Kidney (tissue), 14 donors: ENCODE results near the gene SLC52A3. TPM values are rescaled to one million over a fixed set of nuclear protein-coding genes. Genes with fewer than 3 reads are reported as not detected.
A peak's percentile ranks its signal among the peaks of the same experiment; 100 is the strongest.

ENCODE experiments used
- DNase-seq, 5 donors: peaks; one replicate each; pipeline ENCODE4 v3.0.0-alpha.2; 2013 to 2020
- FAIRE-seq: peaks from 2 replicates; lab custom pipeline; 2012; peaks lifted over from hg19 to GRCh38; lab: Jason Lieb, UNC
- H3K27ac ChIP-seq, 2 donors: one replicate each; pipeline ENCODE4 v1.7.0; 2013; ENCODE audit warnings: low read depth in 2 of 2, low read length in 2 of 2, inconsistent platforms in 1 of 2
- H3K27me3 ChIP-seq: one replicate; pipeline ENCODE4 v1.7.1; 2013; ENCODE audit warnings: low read length, inconsistent platforms; ENCODE audit not compliant: control insufficient read depth, insufficient read depth
- H3K36me3 ChIP-seq, 3 donors: one replicate each; pipeline versions ENCODE4 v1.7.0 to v1.7.1; 2013; ENCODE audit warnings: low read length in 3 of 3, control low read depth in 1 of 3, inconsistent platforms in 1 of 3; ENCODE audit not compliant: insufficient read depth in 3 of 3, control insufficient read depth in 2 of 3
- H3K4me1 ChIP-seq, 3 donors: one replicate each; pipeline versions ENCODE4 v1.7.0 to v1.7.1; 2013; ENCODE audit warnings: low read length in 3 of 3, inconsistent platforms in 1 of 3, low read depth in 1 of 3; ENCODE audit not compliant: control insufficient read depth in 2 of 3, insufficient read depth in 2 of 3
- H3K4me3 ChIP-seq, 3 donors: one replicate each; pipeline versions ENCODE4 v1.7.0 to v1.8.1; 2013; ENCODE audit warnings: low read length in 3 of 3, control low read depth in 1 of 3, inconsistent platforms in 1 of 3
- H3K9ac ChIP-seq, 3 donors: one replicate each; pipeline versions ENCODE4 v1.7.0 to v1.7.1; 2013; ENCODE audit warnings: low read length in 3 of 3, control low read depth in 1 of 3, inconsistent platforms in 1 of 3
- H3K9me3 ChIP-seq, 3 donors: one replicate each; pipeline versions ENCODE4 v1.7.0 to v1.7.1; 2013; ENCODE audit warnings: low read length in 3 of 3, control low read depth in 1 of 3, inconsistent platforms in 1 of 3; ENCODE audit not compliant: control insufficient read depth in 2 of 3, insufficient read depth in 1 of 3
- intact Hi-C: fragments of 100-400 bp; cut with DNase I; formaldehyde crosslinking; loops from one replicate; pipeline ENCODE4 v1.11.1; 2022
- polyA plus RNA-seq: library from polyadenylated mRNA; stranded (reverse); fragments of 350-450 nt; fragmentation: Illumina TruSeq; extraction: RNeasy Lipid Tissue Mini Kit (QIAGEN cat#74804); gene quantifications from one replicate; pipeline ENCODE4 v1.2.3, GENCODE V29; 2014; ENCODE audit warnings: low read depth, low replicate concordance; ENCODE audit not compliant: insufficient read depth
- total RNA-seq: library from RNA; stranded (reverse); fragmentation: NEBNext Ultra II Directional; extraction: Animal tissue kit (Norgen Biotek cat#: 25700); gene quantifications from one replicate; pipeline ENCODE4 v1.2.1, GENCODE V29; 2021
- TF ChIP-seq, protein P1 (sequence below): IDR thresholded peaks from 3 replicates; pipeline ENCODE4 v1.5.1; 2012; ENCODE audit warnings: mild to moderate bottlenecking, moderate library complexity, borderline replicate concordance; ENCODE audit not compliant: insufficient read depth; ENCODE audit errors: extremely low read depth
- donor health status: control.
- donor health status: control.
- donor health status: control.
- donor health status: control.
- donor health status: control.
- donor health status: DM: yes; HTN: yes; CAD: no.
- donor health status: Normal renal cell carcinoma (clear cell type).

SLC52A3 gene
- total and polyA plus RNA-seq, 2 donors from 2014 or later: 10.9 to 11.4 TPM

DNA sequence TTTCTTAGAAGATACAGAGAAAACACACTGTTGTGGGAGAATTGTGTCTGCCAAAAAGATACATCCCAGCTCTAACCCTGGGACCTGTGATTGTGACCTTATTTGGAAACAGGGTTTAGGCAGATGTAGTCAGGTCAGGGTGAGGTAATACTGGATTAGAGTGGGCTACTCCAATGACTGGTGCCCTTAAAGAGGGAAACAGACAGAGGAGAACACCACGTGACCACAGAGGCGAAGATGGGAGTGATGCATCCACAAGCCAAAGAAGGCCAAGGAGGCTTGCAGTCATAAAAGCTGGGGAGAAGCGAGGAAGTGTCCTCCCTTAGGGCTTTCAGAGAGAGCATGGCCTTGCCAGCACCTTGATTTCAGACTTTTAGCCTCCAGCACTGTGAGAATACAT lies 35.6 kb downstream of the SLC52A3 start:
- Histone ChIP-seq H3K36me3 (no peaks in the 10 kb centered on the region), H3K4me1 (peaks cover 0 to 2% (median 0%) of the 10 kb centered on the region in 3 donors), H3K4me3 (no peak overlapping the region), H3K27ac (no peak overlapping the region), H3K27me3 (no peaks in the 10 kb centered on the region), H3K9ac (no peak overlapping the region), H3K9me3 (no peaks in the 10 kb centered on the region)
- DNase-seq: peak in 1 of 5 donors; percentile 10
- TF ChIP-seq, protein P1, sequence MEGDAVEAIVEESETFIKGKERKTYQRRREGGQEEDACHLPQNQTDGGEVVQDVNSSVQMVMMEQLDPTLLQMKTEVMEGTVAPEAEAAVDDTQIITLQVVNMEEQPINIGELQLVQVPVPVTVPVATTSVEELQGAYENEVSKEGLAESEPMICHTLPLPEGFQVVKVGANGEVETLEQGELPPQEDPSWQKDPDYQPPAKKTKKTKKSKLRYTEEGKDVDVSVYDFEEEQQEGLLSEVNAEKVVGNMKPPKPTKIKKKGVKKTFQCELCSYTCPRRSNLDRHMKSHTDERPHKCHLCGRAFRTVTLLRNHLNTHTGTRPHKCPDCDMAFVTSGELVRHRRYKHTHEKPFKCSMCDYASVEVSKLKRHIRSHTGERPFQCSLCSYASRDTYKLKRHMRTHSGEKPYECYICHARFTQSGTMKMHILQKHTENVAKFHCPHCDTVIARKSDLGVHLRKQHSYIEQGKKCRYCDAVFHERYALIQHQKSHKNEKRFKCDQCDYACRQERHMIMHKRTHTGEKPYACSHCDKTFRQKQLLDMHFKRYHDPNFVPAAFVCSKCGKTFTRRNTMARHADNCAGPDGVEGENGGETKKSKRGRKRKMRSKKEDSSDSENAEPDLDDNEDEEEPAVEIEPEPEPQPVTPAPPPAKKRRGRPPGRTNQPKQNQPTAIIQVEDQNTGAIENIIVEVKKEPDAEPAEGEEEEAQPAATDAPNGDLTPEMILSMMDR: no peak
- intact Hi-C loops: loop anchor here (10.0 kb wide), 1 partner anchor 168 kb away; no protein-coding TSS in a partner anchor
- FAIRE-seq: no peak

DNA sequence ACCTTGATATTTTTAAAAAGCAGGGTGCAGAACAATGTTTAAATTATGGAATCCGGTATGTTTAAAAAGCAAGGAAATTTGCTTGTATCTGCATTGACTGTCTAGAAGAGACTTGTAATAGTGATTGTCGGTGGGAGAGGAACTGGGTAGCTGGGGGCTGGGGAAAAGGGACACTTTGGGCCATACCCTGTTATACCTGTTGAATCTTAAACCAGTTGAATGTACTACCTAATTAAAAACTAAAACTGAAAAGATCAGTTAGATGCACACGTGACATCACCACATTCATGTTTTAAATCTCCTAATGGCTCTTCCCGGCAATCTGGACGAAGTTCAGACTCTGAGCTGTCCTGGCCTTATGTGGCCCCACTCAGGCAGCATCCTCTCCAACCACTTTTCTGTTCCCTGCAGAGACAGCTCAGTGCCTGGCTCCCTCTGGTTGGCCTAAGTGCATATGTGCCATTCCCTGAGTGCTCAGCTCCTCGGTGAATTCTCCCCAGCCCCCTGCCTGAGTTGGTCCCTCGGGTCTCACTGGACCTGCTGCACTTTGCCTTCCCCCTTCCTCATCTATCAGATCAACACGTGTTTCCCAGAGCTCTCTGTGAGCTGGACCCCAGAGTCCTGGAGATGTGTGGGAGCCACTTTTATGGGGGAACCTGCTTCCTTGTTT lies 36.3 kb downstream of the SLC52A3 start:
- Histone ChIP-seq H3K36me3 (no peaks in the 10 kb centered on the region), H3K27ac (no peak overlapping the region), H3K4me1 (peaks cover 0 to 2% (median 0%) of the 10 kb centered on the region in 3 donors), H3K9me3 (no peaks in the 10 kb centered on the region), H3K9ac (no peak overlapping the region), H3K4me3 (no peak overlapping the region), H3K27me3 (no peaks in the 10 kb centered on the region)
- peak in 1 of 5 donors; percentile 15 for DNase-seq
- no peak for FAIRE-seq
- TF ChIP-seq, protein P1: no peak
- intact Hi-C loops: loop anchor here (10.0 kb wide), 1 partner anchor 167 kb away; no protein-coding TSS in a partner anchor

DNA sequence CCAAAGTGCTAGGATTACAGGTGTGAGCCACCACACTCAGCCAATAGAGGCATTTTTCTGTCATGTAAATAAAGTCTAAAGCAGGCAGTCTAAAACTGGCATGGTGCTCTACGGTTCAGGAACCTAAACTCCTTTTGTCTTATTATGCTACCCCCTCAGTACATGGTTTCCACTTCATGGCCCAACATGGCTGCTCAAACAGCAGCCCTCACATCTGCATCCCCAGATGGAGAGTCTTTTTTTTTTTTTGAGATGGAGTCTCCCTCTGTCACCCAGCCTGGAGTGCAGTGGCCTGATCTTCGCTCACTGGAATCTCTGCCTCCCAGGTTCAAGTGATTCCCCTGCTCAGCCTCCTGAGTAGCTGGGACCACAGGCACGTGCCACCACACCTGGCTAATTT lies 38.3 kb downstream of the SLC52A3 start:
- DNase-seq (peak in 1 of 5 donors; percentile 2), FAIRE-seq (no peak)
- Histone ChIP-seq H3K27me3 (peaks cover 3% of the 10 kb centered on the region), H3K9me3 (no peaks in the 10 kb centered on the region), H3K36me3 (no peaks in the 10 kb centered on the region), H3K27ac (no peak overlapping the region), H3K4me1 (peaks cover 0 to 2% (median 0%) of the 10 kb centered on the region in 3 donors), H3K4me3 (no peak overlapping the region), H3K9ac (no peak overlapping the region)
- intact Hi-C loops: loop anchor here (10.0 kb wide), 1 partner anchor 165 kb away; no protein-coding TSS in a partner anchor
- TF ChIP-seq, protein P1: no peak
